SU-DHL-6 (cell line): Measurements from ENCODE around the gene LRP1.

ENCODE experiments used
- H2AFZ ChIP-seq: fragments of 200-600 bp; sonication (generic); 2 replicates; pipeline ENCODE4 v1.6.1; 2014; ENCODE audit warnings: low read depth, mild to moderate bottlenecking, moderate library complexity, mixed read lengths, antibody characterized with exemption, low read length; ENCODE audit not compliant: severe bottlenecking
- H3F3A ChIP-seq: fragments of 200-600 bp; shearing (Covaris generic); 2 replicates; pipeline ENCODE4 v1.6.0; 2016; ENCODE audit warnings: antibody characterized with exemption, mild to moderate bottlenecking; ENCODE audit not compliant: insufficient read depth
- H3K27ac ChIP-seq: fragments of 200-600 bp; sonication (generic); 2 replicates; pipeline ENCODE4 v1.5.1; 2016; ENCODE audit warnings: low read depth, mild to moderate bottlenecking, low read length, moderate library complexity, mixed read lengths
- H3K27me3 ChIP-seq: fragments of 200-600 bp; sonication (generic), shearing (Covaris generic); 2 replicates; pipeline ENCODE4 v1.6.0; 2014; ENCODE audit warnings: mild to moderate bottlenecking, low read length
- H3K36me3 ChIP-seq: fragments of 200-600 bp; sonication (generic); 2 replicates; pipeline ENCODE4 v1.6.1; 2014; ENCODE audit warnings: mild to moderate bottlenecking, low read length, mixed read lengths
- H3K4me2 ChIP-seq: fragments of 300-600, 200-600 bp; shearing (Covaris generic), sonication (generic); 2 replicates; pipeline ENCODE4 v1.6.0; 2014; ENCODE audit warnings: low read length, low read depth, mild to moderate bottlenecking; ENCODE audit not compliant: poor library complexity, severe bottlenecking
- H3K4me3 ChIP-seq: fragments of 200-600 bp; sonication (generic); 2 replicates; pipeline ENCODE4 v1.5.1; 2014; ENCODE audit warnings: antibody characterized with exemption, low read length, mild to moderate bottlenecking, mixed read lengths; ENCODE audit not compliant: insufficient read depth, poor library complexity, severe bottlenecking
- H3K79me2 ChIP-seq: fragments of 200-600 bp; sonication (generic); 2 replicates; pipeline ENCODE4 v1.6.1; 2014; ENCODE audit warnings: mild to moderate bottlenecking, low read length, moderate library complexity; ENCODE audit not compliant: insufficient read depth
- H3K9ac ChIP-seq: fragments of 200-600 bp; sonication (generic); 2 replicates; pipeline ENCODE4 v1.7.0; 2014; ENCODE audit warnings: mild to moderate bottlenecking, low read length
- H3K9me2 ChIP-seq: fragments of 200-600 bp; sonication (generic); replicated peaks from 2 replicates; pipeline ENCODE4 v1.6.1; 2014; ENCODE audit warnings: low read length; ENCODE audit not compliant: insufficient read depth
- H3K9me3 ChIP-seq: fragments of 200-600 bp; sonication (generic); 2 replicates; pipeline ENCODE4 v1.6.1; 2014; ENCODE audit warnings: low read length, mixed read lengths; ENCODE audit not compliant: insufficient read depth
- H4K20me1 ChIP-seq: fragments of 200-600 bp; sonication (generic); 2 replicates; pipeline ENCODE4 v1.6.1; 2014; ENCODE audit warnings: low read depth, mild to moderate bottlenecking, antibody characterized with exemption, low read length, moderate library complexity, mixed read lengths
- CTCF ChIP-seq: fragments of 200-600 bp; sonication (generic); IDR thresholded peaks from one replicate; pipeline ENCODE4 v1.5.1; 2017; ENCODE audit warnings: antibody characterized with exemption, mild to moderate bottlenecking, low read length, moderate library complexity; ENCODE audit not compliant: insufficient read depth, poor library complexity, severe bottlenecking
- EZH2phosphoT487 ChIP-seq: fragments of 200-600 bp; sonication (generic), shearing (Covaris generic); conservative IDR thresholded peaks from 2 replicates; pipeline ENCODE4 v1.6.1; 2018; ENCODE audit warnings: mild to moderate bottlenecking, antibody characterized with exemption, low read length, moderate library complexity, mixed read lengths

LRP1 gene

GRCh38 chr12:57145460-57146059 is 17.3 kb downstream of the LRP1 start:
- H3K27ac ChIP-seq, result no peak overlapping the region
- H3F3A ChIP-seq, result no peaks in the 10 kb centered on the region
- H4K20me1 ChIP-seq, result no peaks in the 10 kb centered on the region

GRCh38 chr12:57146092-57146491 is 17.8 kb downstream of the LRP1 start:
- Histone ChIP-seq H4K20me1 (no peaks in the 10 kb centered on the region), H3K9me2 (no peaks in the 10 kb centered on the region), H3K9me3 (no peaks in the 10 kb centered on the region), H3K4me2 (no peak overlapping the region), H3K9ac (no peak overlapping the region), H3K27ac (no peak overlapping the region), H3K27me3 (no peaks in the 10 kb centered on the region), H3K79me2 (no peaks in the 10 kb centered on the region), H3K36me3 (no peaks in the 10 kb centered on the region), H2AFZ (no peak overlapping the region), H3F3A (no peaks in the 10 kb centered on the region), H3K4me3 (no peak overlapping the region)
- TF ChIP-seq EZH2phosphoT487 (no peak), CTCF (no peak)

More at GRCh38 chr12:57145460-57146059, 17.3 kb downstream of the LRP1 start:
- Histone ChIP-seq H3K4me3 (no peak overlapping the region), H2AFZ (no peak overlapping the region), H3K36me3 (no peaks in the 10 kb centered on the region), H3K9me3 (no peaks in the 10 kb centered on the region), H3K27me3 (no peaks in the 10 kb centered on the region), H3K79me2 (no peaks in the 10 kb centered on the region), H3K9ac (no peak overlapping the region), H3K9me2 (no peaks in the 10 kb centered on the region), H3K4me2 (no peak overlapping the region)
- TF ChIP-seq CTCF, result no peak
- TF ChIP-seq EZH2phosphoT487, result no peak

- no peaks in the 10 kb centered on the region for H3F3A ChIP-seq
- no peak within 1 kb of the TSS for H3K9ac ChIP-seq
- H3K9me3 ChIP-seq, result no peaks in the 10 kb centered on the region
- no peaks in the 10 kb centered on the region for H4K20me1 ChIP-seq
- no peaks in the 10 kb centered on the region for H3K36me3 ChIP-seq
- H3K4me3 ChIP-seq, result no peak within 1 kb of the TSS
- H3K9me2 ChIP-seq, result no peaks in the 10 kb centered on the region
- no peak within 1 kb of the TSS for H3K4me2 ChIP-seq
- H3K27me3 ChIP-seq, result no peaks in the 10 kb centered on the region
- no peak within 1 kb of the TSS for H3K27ac ChIP-seq
- TF ChIP-seq CTCF (no peak), EZH2phosphoT487 (no peak)
- H2AFZ ChIP-seq, result no peak within 1 kb of the TSS
- H3K79me2 ChIP-seq, result no peaks in the 10 kb centered on the region
Observed at GRCh38 chr12:57146961-57147944, 19.0 kb downstream of the LRP1 start, which contains the start of gene LRP1-AS. Gene LRP1-AS (minus strand): TSS chr12:57147619.
